ENCODE data around the gene ADARB2. TPM values are rescaled to one million over a fixed set of nuclear protein-coding genes. Genes with fewer than 3 reads are reported as not detected.

ADARB2 gene
- total and polyA plus RNA-seq, 10 of the 15 experiments (the other 5 are each of a cell fraction or from before 2014, with no cell fraction given): 0.02 to 4.1 (median 0.76) TPM

DNA sequence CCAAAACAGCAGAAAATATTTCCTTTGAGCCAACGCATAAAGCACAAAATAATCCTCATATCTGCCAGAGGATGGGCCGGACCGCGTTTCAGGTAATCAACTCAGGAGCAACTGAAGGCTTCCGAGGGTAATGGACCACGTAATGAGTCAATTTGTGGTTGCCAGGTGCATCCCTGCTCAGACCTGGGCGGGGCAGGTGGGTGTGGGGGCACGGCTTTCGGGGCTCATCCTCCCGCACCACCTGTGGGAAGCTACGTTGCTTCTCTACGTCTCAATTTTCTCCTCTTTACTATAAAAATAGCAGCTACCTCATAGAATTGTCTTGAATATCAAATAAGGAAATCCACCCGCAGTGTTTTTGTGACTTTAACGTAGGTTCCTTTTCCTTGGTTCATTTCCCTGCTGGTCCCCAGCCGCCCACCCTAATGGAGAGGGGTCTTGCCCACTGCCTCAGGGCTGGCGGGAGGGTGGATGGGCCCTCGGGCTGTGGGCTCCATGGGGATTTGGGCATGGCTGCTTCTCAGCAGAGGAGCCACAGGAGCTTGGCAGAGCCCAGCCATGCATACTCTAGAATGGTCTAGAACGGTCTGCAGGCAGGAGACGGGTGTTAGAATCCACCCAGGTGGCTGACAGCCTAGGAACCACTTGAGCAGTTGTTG, 324.7 kb downstream of the ADARB2 start:
- ChIA-PET SMC1A (ENCODE audit: uncharacterized antibody, unreplicated experiment) (interaction anchor here (1.0 to 1.4 kb wide), 2 partner anchors 14 to 20 kb away, joined by 3 to 5 read pairs; no protein-coding TSS in a partner anchor), RAD21 (ENCODE audit: unreplicated experiment) (interaction anchor here (1.5 kb wide), 1 partner anchor 13 kb away, joined by 4 read pairs; no protein-coding TSS in a partner anchor), CTCF (interaction anchor here (0.9 to 1.7 kb wide), 3 partner anchors 8 to 47 kb away, joined by 3 to 9 read pairs (median 4); no protein-coding TSS in a partner anchor), POLR2A (no interaction called here)
- WGBS (ENCODE audit: insufficient coverage, insufficient replicate concordance, low lambda C conversion rate, missing lambda C conversion rate): 0% methylated on average over 19 of the region's 19 CpGs
- intact Hi-C loops (cut with micrococcal nuclease; ENCODE audit: unreplicated experiment): no loop called here
- H3K9me3 ChIP-seq (replicated peaks; ENCODE audit: control insufficient read depth, insufficient read depth, low read length): no peaks in the 10 kb centered on the region
- no peak overlapping the region for H3K27ac ChIP-seq (ENCODE audit: control insufficient read depth, insufficient read depth)
- no peak overlapping the region for H2AFZ ChIP-seq (ENCODE audit: control insufficient read depth, low read depth, low read length)
- ATAC-seq (no peak), FAIRE-seq (no peak), DNase-seq (ENCODE audit: low read depth, low spot score) (no peak)
- no peaks in the 10 kb centered on the region for H3K79me2 ChIP-seq (ENCODE audit: control insufficient read depth, insufficient read depth, low read length)
- no peak overlapping the region for H3K9ac ChIP-seq (ENCODE audit: control insufficient read depth, insufficient read depth, low read length)
- no peaks in the 10 kb centered on the region for H3K4me1 ChIP-seq (ENCODE audit: control insufficient read depth, insufficient read depth, low read length)
- H3K36me3 ChIP-seq (ENCODE audit: control insufficient read depth in 2 of 2, insufficient read depth in 2 of 2, low read length in 1 of 2): no peaks in the 10 kb centered on the region
- in situ Hi-C loops (cut with MboI): no loop called here
- no TSS peak for BruUV-seq (replicated peaks)
- H3K4me2 ChIP-seq (ENCODE audit: control insufficient read depth, insufficient read depth): no peak overlapping the region
- no peaks in the 10 kb centered on the region for H4K20me1 ChIP-seq (ENCODE audit: control insufficient read depth, insufficient read depth)
- H3K4me3 ChIP-seq: no peak overlapping the region
- TF ChIP-seq RELA (IDR thresholded peaks at IDR 0.05; ENCODE audit: borderline replicate concordance, partially characterized antibody): no peak
- TF ChIP-seq RUNX3 (IDR thresholded peaks at IDR 0.05; ENCODE audit: low read length): no peak
- TF ChIP-seq SUZ12 (IDR thresholded peaks at IDR 0.05; ENCODE audit: unreplicated experiment): no peak
- no peaks in the 10 kb centered on the region; a peak in 1 of 4 replicates for H3K27me3 ChIP-seq (replicated peaks in 1 of 2; ENCODE audit: control insufficient read depth in 2 of 2, insufficient read depth in 2 of 2, low read length in 1 of 2)

DNA sequence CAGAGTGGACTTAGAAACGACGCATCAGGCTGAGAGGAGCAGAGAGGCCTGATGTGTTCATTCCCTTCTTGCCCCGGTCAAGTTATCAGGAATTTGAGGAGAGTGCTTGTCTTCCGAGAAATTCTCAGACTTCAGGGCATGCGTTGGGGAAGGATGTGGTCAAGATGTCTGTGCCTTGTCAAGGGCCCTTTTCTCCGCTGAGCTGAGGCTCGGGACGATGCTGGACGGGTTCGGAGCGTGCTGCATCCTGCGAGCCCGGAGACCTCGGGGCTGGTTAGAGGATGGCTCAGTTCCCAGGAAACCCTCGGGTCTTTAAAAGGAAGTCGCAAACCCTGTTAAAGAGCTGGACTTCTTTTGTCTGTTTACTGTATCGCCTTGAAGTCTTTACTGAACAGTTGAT, 325.4 kb downstream of the ADARB2 start:
- POLR2A ChIA-PET: no interaction called here
- Histone ChIP-seq H3K4me2 (ENCODE audit: control insufficient read depth, insufficient read depth) (no peak overlapping the region), H3K4me1 (ENCODE audit: control insufficient read depth, insufficient read depth, low read length) (no peaks in the 10 kb centered on the region), H3K27me3 (replicated peaks in 1 of 2; ENCODE audit: control insufficient read depth in 2 of 2, insufficient read depth in 2 of 2, low read length in 1 of 2) (no peaks in the 10 kb centered on the region; a peak in 1 of 4 replicates), H3K9ac (ENCODE audit: control insufficient read depth, insufficient read depth, low read length) (no peak overlapping the region), H3K79me2 (ENCODE audit: control insufficient read depth, insufficient read depth, low read length) (no peaks in the 10 kb centered on the region), H4K20me1 (ENCODE audit: control insufficient read depth, insufficient read depth) (no peaks in the 10 kb centered on the region), H3K9me3 (replicated peaks; ENCODE audit: control insufficient read depth, insufficient read depth, low read length) (no peaks in the 10 kb centered on the region), H2AFZ (ENCODE audit: control insufficient read depth, low read depth, low read length) (no peak overlapping the region), H3K27ac (ENCODE audit: control insufficient read depth, insufficient read depth) (no peak overlapping the region), H3K36me3 (ENCODE audit: control insufficient read depth in 2 of 2, insufficient read depth in 2 of 2, low read length in 1 of 2) (no peaks in the 10 kb centered on the region), H3K4me3 (no peak overlapping the region)
- TF ChIP-seq KAT2A (conservative IDR thresholded peaks at IDR 0.05; ENCODE audit: control insufficient read depth, low read depth, low read length) (no peak), RUNX3 (IDR thresholded peaks at IDR 0.05; ENCODE audit: low read length) (no peak), STAT3 (IDR thresholded peaks at IDR 0.05; ENCODE audit: low read depth, low read length) (no peak), YBX1 (IDR thresholded peaks at IDR 0.05) (no peak), GATAD2B (conservative IDR thresholded peaks at IDR 0.05; ENCODE audit: low read depth) (no peak), RAD51 (IDR thresholded peaks at IDR 0.05) (no peak), PAX8 (IDR thresholded peaks at IDR 0.05) (no peak), IRF4 (IDR thresholded peaks at IDR 0.05; ENCODE audit: low read depth, low read length) (no peak), POU2F2 (IDR thresholded peaks at IDR 0.05; ENCODE audit: borderline replicate concordance, low read depth, low read length) (no peak), CBX3 (IDR thresholded peaks at IDR 0.05; ENCODE audit: borderline replicate concordance, low read depth) (no peak), SIN3A (IDR thresholded peaks at IDR 0.05; ENCODE audit: low read depth, low read length) (no peak), ZZZ3 (IDR thresholded peaks at IDR 0.05; ENCODE audit: control insufficient read depth, insufficient read length, low read depth) (no peak), RCOR1 (conservative IDR thresholded peaks at IDR 0.05; ENCODE audit: low read depth, low read length) (no peak), NRF1 (conservative IDR thresholded peaks at IDR 0.05; ENCODE audit: low read depth, low read length) (no peak)
- TF ChIP-seq, protein P1, sequence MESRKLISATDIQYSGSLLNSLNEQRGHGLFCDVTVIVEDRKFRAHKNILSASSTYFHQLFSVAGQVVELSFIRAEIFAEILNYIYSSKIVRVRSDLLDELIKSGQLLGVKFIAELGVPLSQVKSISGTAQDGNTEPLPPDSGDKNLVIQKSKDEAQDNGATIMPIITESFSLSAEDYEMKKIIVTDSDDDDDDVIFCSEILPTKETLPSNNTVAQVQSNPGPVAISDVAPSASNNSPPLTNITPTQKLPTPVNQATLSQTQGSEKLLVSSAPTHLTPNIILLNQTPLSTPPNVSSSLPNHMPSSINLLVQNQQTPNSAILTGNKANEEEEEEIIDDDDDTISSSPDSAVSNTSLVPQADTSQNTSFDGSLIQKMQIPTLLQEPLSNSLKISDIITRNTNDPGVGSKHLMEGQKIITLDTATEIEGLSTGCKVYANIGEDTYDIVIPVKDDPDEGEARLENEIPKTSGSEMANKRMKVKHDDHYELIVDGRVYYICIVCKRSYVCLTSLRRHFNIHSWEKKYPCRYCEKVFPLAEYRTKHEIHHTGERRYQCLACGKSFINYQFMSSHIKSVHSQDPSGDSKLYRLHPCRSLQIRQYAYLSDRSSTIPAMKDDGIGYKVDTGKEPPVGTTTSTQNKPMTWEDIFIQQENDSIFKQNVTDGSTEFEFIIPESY (IDR thresholded peaks at IDR 0.05): no peak
- in situ Hi-C loops (cut with MboI) (no loop called here), intact Hi-C loops (cut with micrococcal nuclease; ENCODE audit: unreplicated experiment) (no loop called here)
- ATAC-seq (no peak), DNase-seq (ENCODE audit: low read depth, low spot score) (no peak), FAIRE-seq (no peak)
- BruUV-seq (replicated peaks): no TSS peak
- RAD21 ChIA-PET (ENCODE audit: unreplicated experiment): interaction anchor here (1.5 kb wide), 1 partner anchor 14 kb away, joined by 4 read pairs; no protein-coding TSS in a partner anchor
- SMC1A ChIA-PET (ENCODE audit: uncharacterized antibody, unreplicated experiment): interaction anchor here (1.0 to 1.4 kb wide), 2 partner anchors 14 to 19 kb away, joined by 3 to 5 read pairs; no protein-coding TSS in a partner anchor
- CTCF ChIA-PET: interaction anchor here (0.9 to 1.7 kb wide), 3 partner anchors 9 to 46 kb away, joined by 3 to 9 read pairs (median 4); no protein-coding TSS in a partner anchor
- WGBS (ENCODE audit: insufficient coverage, insufficient replicate concordance, low lambda C conversion rate, missing lambda C conversion rate): 18% methylated on average over 17 of the region's 17 CpGs

Data from GM12878 (cell line).